HG02642 (cell line): ENCODE measurements around the gene MT4.

Experiments
- ATAC-seq: cut with Tn5 transposase; IDR thresholded peaks from one replicate; pipeline ENCODE4 v1.9.1; 2021; ENCODE audit warnings: mild to moderate bottlenecking; ENCODE audit not compliant: unreplicated experiment, poor library complexity

Gene MT4

GRCh38 chr16:56564793-56565477 is at the start of gene MT4:
TSS of gene MT4 (plus strand) at chr16:56565073. CDS start at chr16:56565129, 56 bp downstream.
- ATAC-seq: no peak

- ATAC-seq: no peak
Observed at GRCh38 chr16:56515665-56516064, 49.2 kb upstream of the MT4 start.

- ATAC-seq: no peak
Observed at GRCh38 chr16:56517206-56517605, 47.7 kb upstream of the MT4 start.

GRCh38 chr16:56518425-56518824 is 46.4 kb upstream of the MT4 start:
- no peak for ATAC-seq

GRCh38 chr16:56519459-56520250 is 45.2 kb upstream of the MT4 start, which contains the start of gene BBS2:
TSS of gene BBS2 (minus strand) at chr16:56520024. CDS start at chr16:56519862, 162 bp downstream.
- ATAC-seq: peak; percentile 91

GRCh38 chr16:56520251-56520577 is 44.7 kb upstream of the MT4 start:
- no peak for ATAC-seq

- no peak for ATAC-seq
Observed at GRCh38 chr16:56525236-56525635, 39.6 kb upstream of the MT4 start.

GRCh38 chr16:56530872-56531271 is 34.0 kb upstream of the MT4 start:
- ATAC-seq: no peak

- ATAC-seq: no peak
Observed at GRCh38 chr16:56532714-56533113, 32.2 kb upstream of the MT4 start.

GRCh38 chr16:56534847-56535383 is 30.0 kb upstream of the MT4 start:
- no peak for ATAC-seq

- no peak for ATAC-seq
Observed at GRCh38 chr16:56538331-56538730, 26.5 kb upstream of the MT4 start.

- ATAC-seq: no peak
Observed at GRCh38 chr16:56539656-56540055, 25.2 kb upstream of the MT4 start.

GRCh38 chr16:56542039-56542438 is 22.8 kb upstream of the MT4 start:
- no peak for ATAC-seq

- no peak for ATAC-seq
Observed at GRCh38 chr16:56547120-56547948, 17.5 kb upstream of the MT4 start.

GRCh38 chr16:56547949-56548567 is 16.8 kb upstream of the MT4 start:
- ATAC-seq: no peak

GRCh38 chr16:56549161-56549560 is 15.7 kb upstream of the MT4 start:
- ATAC-seq: no peak

GRCh38 chr16:56549744-56550385 is 15.0 kb upstream of the MT4 start:
- no peak for ATAC-seq

- ATAC-seq: no peak
Observed at GRCh38 chr16:56551796-56552738, 12.8 kb upstream of the MT4 start.

- no peak for ATAC-seq
Observed at GRCh38 chr16:56554441-56554840, 10.4 kb upstream of the MT4 start.
